GM12878 (cell line): ENCODE data around the gene ZNF526. TPM values are rescaled to one million over a fixed set of nuclear protein-coding genes. Genes with fewer than 3 reads are reported as not detected.
A peak's percentile ranks its signal among the peaks of the same experiment; 100 is the strongest.

Source experiments
- ATF3 ChIP-seq: IDR thresholded peaks from 2 replicates; pipeline ENCODE4 v1.6.1; 2011; ENCODE audit warnings: low read depth, mild to moderate bottlenecking, low read length, moderate library complexity, borderline replicate concordance; ENCODE audit errors: extremely low read depth
- CEBPZ ChIP-seq: fragments of 150-350 bp; IDR thresholded peaks from 2 replicates; pipeline ENCODE4 v1.6.1; 2016; ENCODE audit warnings: low read depth, low read length
- CHD4 ChIP-seq: fragments of 200-600 bp; sonication (generic); IDR thresholded peaks from 2 replicates; pipeline ENCODE4 v1.6.1; 2016; ENCODE audit warnings: mild to moderate bottlenecking
- ELK1 ChIP-seq: IDR thresholded peaks from 2 replicates; pipeline ENCODE4 v1.6.1; 2012; ENCODE audit warnings: low read depth, low read length, improper control_type of control experiment
- EZH2 ChIP-seq: IDR thresholded peaks from 2 replicates; pipeline ENCODE4 v1.6.1; 2012; ENCODE audit warnings: low read depth, mild to moderate bottlenecking, control low read depth, inconsistent platforms, low read length, borderline replicate concordance; ENCODE audit not compliant: control insufficient read depth
- FOXK2 ChIP-seq: fragments of 450-650 bp; IDR thresholded peaks from 2 replicates; pipeline ENCODE4 v1.6.1; 2017; ENCODE audit warnings: mild to moderate bottlenecking, moderate library complexity
- JUND ChIP-seq: IDR thresholded peaks from 2 replicates; pipeline ENCODE4 v1.6.1; 2012; ENCODE audit warnings: low read depth, mild to moderate bottlenecking, low read length, improper control_type of control experiment, moderate library complexity
- MEF2A ChIP-seq: IDR thresholded peaks from 2 replicates; pipeline ENCODE4 v1.6.1; 2011; ENCODE audit warnings: low read depth, mild to moderate bottlenecking, low read length, moderate library complexity; ENCODE audit not compliant: insufficient read depth
- MTA3 ChIP-seq: IDR thresholded peaks from 2 replicates; pipeline ENCODE4 v1.6.1; 2012; ENCODE audit warnings: low read length, inconsistent platforms, borderline replicate concordance
- MYB ChIP-seq: fragments of 150-350 bp; IDR thresholded peaks from 2 replicates; pipeline ENCODE4 v1.6.1; 2014; ENCODE audit warnings: mild to moderate bottlenecking, low read depth, low read length, borderline replicate concordance
- NFXL1 ChIP-seq: fragments of 450-650 bp; IDR thresholded peaks from 2 replicates; pipeline ENCODE4 v1.6.1; 2017; ENCODE audit warnings: antibody characterized with exemption, mild to moderate bottlenecking, borderline replicate concordance
- PKNOX1 ChIP-seq: fragments of 450-650 bp; IDR thresholded peaks from 2 replicates; pipeline ENCODE4 v1.6.1; 2016; ENCODE audit warnings: mild to moderate bottlenecking
- RUNX3 ChIP-seq: IDR thresholded peaks from 2 replicates; pipeline ENCODE4 v1.6.1; 2012; ENCODE audit warnings: low read length, inconsistent platforms
- SPI1 ChIP-seq: IDR thresholded peaks from 2 replicates; pipeline ENCODE4 v1.6.1; 2011; ENCODE audit warnings: low read depth, mild to moderate bottlenecking, low read length, moderate library complexity, borderline replicate concordance; ENCODE audit not compliant: insufficient read depth
- TBL1XR1 ChIP-seq: IDR thresholded peaks from 2 replicates; pipeline ENCODE4 v1.6.1; 2012; ENCODE audit warnings: low read depth, low read length, improper control_type of control experiment
- TCF3 ChIP-seq: IDR thresholded peaks from 2 replicates; pipeline ENCODE4 v1.6.1; 2012; ENCODE audit warnings: low read depth, mild to moderate bottlenecking, low read length, borderline replicate concordance; ENCODE audit not compliant: insufficient read depth
- ZNF207 ChIP-seq: fragments of 450-650 bp; IDR thresholded peaks from 2 replicates; pipeline ENCODE4 v1.6.1; 2014; ENCODE audit warnings: antibody characterized with exemption, mild to moderate bottlenecking, borderline replicate concordance
- ZNF592 ChIP-seq: fragments of 450-650 bp; IDR thresholded peaks from 2 replicates; pipeline ENCODE4 v1.6.1; 2017; ENCODE audit warnings: mild to moderate bottlenecking, moderate library complexity
- ZZZ3 ChIP-seq: IDR thresholded peaks from 2 replicates; pipeline ENCODE4 v1.6.1; 2011; ENCODE audit warnings: low read depth; ENCODE audit not compliant: control insufficient read depth, insufficient read length
- polyA plus RNA-seq, 11 experiments: library from polyadenylated mRNA; depleted of rRNA in 4 of 11; unstranded in 6 of 11; stranded (reverse) in 5 of 11; fragments of >200 nt; fragmentation: Nextera tagmentation in 4 of 11; fragmentation: Illumina TruSeq in 1 of 11; extraction: Ambion mirVana in 4 of 11; extraction: Trizol in 1 of 11; gene quantifications; 1 replicate in 1 of 11; 2 replicates in 10 of 11; pipeline versions ENCODE4 v1.2.1 to v1.2.3, GENCODE V29; 2011 to 2016; ENCODE audit warnings: inconsistent platforms in 2 of 11, missing spikeins in 2 of 11, low read depth in 1 of 11
- total RNA-seq, 4 experiments: library from RNA; depleted of rRNA in 3 of 4; stranded (reverse); fragments of >200 nt in 3 of 4; fragmentation: Illumina TruSeq in 1 of 4; extraction: Trizol in 1 of 4; gene quantifications; 2 replicates each; pipeline versions ENCODE4 v1.2.1 to v1.2.3, GENCODE V29; 2013 to 2021

ZNF526 gene
- total and polyA plus RNA-seq, 10 of the 15 experiments (the other 5 are each of a cell fraction or from before 2014, with no cell fraction given), result 1.8 to 18.3 (median 5.5) TPM

GRCh38 chr19:42216653-42217519, 3.2 kb upstream of the ZNF526 start (continued):
- TF ChIP-seq TCF3, result no peak
- no peak for TF ChIP-seq ZNF592
- TF ChIP-seq PKNOX1, result no peak
- no peak for TF ChIP-seq CEBPZ
- TF ChIP-seq MEF2A, result no peak
- no peak for TF ChIP-seq ATF3
- TF ChIP-seq CHD4, result no peak
- no peak for TF ChIP-seq ZNF207
- TF ChIP-seq NFXL1, result no peak
- TF ChIP-seq ZZZ3, result no peak
- no peak for TF ChIP-seq RUNX3
- no peak for TF ChIP-seq SPI1
- no peak for TF ChIP-seq EZH2
- no peak for TF ChIP-seq MYB
- no peak for TF ChIP-seq MTA3
- TF ChIP-seq ELK1, result no peak
- peak; percentile 26; the same call in 1 of the 2 replicates for TF ChIP-seq JUND
- TF ChIP-seq TBL1XR1, result no peak
- TF ChIP-seq FOXK2, result peak; percentile 90
